Measurements from ENCODE around the gene ST13. TPM values are rescaled to one million over a fixed set of nuclear protein-coding genes. Genes with fewer than 3 reads are reported as not detected.

The ST13 gene
- total RNA-seq, result 181 and 270 TPM in 2 replicates

DNA sequence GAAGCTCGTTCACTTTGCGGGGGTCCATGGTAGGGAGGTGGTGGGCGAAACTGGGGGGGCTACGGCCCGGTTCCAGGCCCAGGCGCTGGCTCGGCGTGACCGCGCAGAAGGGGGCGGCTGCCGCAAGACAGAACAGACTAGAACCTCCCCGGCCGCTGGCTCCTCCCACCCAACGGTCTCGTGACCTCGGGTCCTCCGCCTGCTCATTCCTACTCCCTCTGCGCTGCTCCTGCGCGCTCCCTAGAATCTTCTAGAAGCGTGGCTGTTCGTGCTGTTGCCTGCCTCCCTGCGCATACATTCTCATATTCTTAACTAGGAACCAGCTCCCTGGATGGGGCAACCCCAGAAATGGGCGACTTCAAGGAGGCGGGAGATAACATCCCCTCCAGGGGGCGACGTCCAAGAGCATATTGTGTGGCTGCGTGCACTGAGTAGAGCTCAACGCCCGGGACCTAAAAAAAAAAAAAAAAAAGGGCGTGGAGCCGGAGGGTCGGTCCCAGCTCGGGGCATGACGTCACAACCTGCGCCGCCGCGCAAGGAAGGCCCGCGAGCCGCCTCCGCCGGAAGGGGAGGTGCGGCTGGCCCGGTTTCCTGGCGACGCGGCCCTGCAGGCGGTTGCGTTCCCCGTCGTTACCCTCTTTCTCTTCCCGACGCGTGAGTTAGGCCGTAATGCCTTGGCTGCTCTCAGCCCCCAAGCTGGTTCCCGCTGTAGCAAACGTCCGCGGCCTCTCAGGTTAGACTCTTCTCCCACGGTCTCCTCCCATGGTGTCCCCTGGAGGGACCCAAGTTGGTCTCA lies at the start of gene ST13, which contains the start of gene XPNPEP3:
Gene ST13, minus strand, starts transcription at position 127 of the 796 bp plus-strand sequence. Its CDS starts 99 bp downstream, at position 28.
Gene XPNPEP3, plus strand, starts transcription at position 636 of the 796 bp plus-strand sequence. Its CDS starts 34 bp downstream, at position 670.

DNA sequence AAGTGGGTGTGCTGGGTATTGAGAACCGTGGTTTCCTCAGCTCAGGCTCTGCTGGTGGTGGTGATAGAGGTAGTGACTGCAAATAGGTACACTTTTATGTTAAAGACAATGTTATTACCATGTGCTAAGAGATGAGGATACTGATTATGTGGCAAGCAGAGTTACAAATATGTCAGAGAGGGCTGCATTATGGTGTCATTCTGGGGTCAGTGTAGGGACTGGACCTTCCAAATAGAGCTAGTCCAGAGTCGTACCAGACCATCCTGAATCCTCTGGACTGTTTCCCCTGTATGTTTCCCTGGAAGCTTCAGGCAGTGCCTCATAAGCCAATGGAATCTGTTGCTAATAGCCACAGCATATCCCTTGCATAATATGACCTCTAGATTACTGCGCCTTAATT lies 5.6 kb upstream of the ST13 start, which contains the start of gene DNAJB7:
Gene DNAJB7, minus strand, starts transcription at position 101 of the 400 bp plus-strand sequence. CDS start 119 bp downstream, outside the sequence.

GRCh38 chr22:40818747-40819598 lies 37.5 kb downstream of the ST13 start, which contains the start of gene SLC25A17:
TSS of gene SLC25A17 (minus strand) at chr22:40819346. CDS start at chr22:40819248, 98 bp downstream.

Other genes starting within 250 kb of the ST13 start
- gene MRTFA, start 219.9 kb downstream of the ST13 start, total RNA-seq, result 12.1 and 38.3 TPM in 2 replicates
- gene MCHR1, start 177.2 kb downstream of the ST13 start, total RNA-seq, result under 0.01 and 0.13 TPM in 2 replicates
- gene SLC25A17, start 37.3 kb downstream of the ST13 start, total RNA-seq, result 9.9 and 22.3 TPM in 2 replicates
- gene XPNPEP3, start 509 bp upstream of the ST13 start, total RNA-seq, result 4.9 and 10.1 TPM in 2 replicates
- gene DNAJB7, start 5.5 kb upstream of the ST13 start, total RNA-seq, result not detected in 2 replicates
- 54.8 and 77.9 TPM in 2 replicates for gene RBX1, start 94.7 kb upstream of the ST13 start, total RNA-seq
- 22.0 and 86.2 TPM in 2 replicates for gene EP300, start 236.0 kb upstream of the ST13 start, total RNA-seq